B cell (primary cell): ENCODE results near the gene LCN10. TPM values are rescaled to one million over a fixed set of nuclear protein-coding genes. Genes with fewer than 3 reads are reported as not detected.
A peak's percentile ranks its signal among the peaks of the same experiment; 100 is the strongest.

Source experiments
- ATAC-seq: fragments of 200-7000 bp; cut with Tn5 transposase; one replicate; pipeline ENCODE4 v1.10.0; 2021; ENCODE audit warnings: low read depth, mild to moderate bottlenecking, moderate number of reproducible peaks, moderate library complexity
- CTCF ChIA-PET: fragments of 350-600 bp; sonication (Branson Sonifier 250); formaldehyde crosslinking; loops from one replicate; lab custom pipeline; 2021; ENCODE audit warnings: antibody characterized with exemption, inconsistent platforms; lab: Charles Lee
- POLR2A ChIA-PET: fragments of 350-600 bp; sonication (Branson Sonifier 250); formaldehyde crosslinking; loops from one replicate; lab custom pipeline; 2021; ENCODE audit warnings: antibody characterized with exemption; lab: Charles Lee
- DNase-seq: peaks from one replicate; pipeline ENCODE4 v3.0.0; 2013
- H2AFZ ChIP-seq: 2 replicates; pipeline ENCODE4 v1.6.1; 2012; ENCODE audit warnings: mild to moderate bottlenecking, low read depth, low read length; ENCODE audit not compliant: insufficient read depth, poor library complexity, severe bottlenecking
- H3K27ac ChIP-seq, 2 donors: 1 replicate in 1 of 2; 2 replicates in 1 of 2; pipeline ENCODE4 v1.5.1; 2012 to 2013; ENCODE audit warnings: low read length in 2 of 2, mild to moderate bottlenecking in 2 of 2, moderate library complexity in 1 of 2
- H3K27me3 ChIP-seq, 4 experiments: fragments of 200-600 bp in 1 of 4; sonication (generic) in 1 of 4; replicated peaks in 1 of 4; 1 replicate in 2 of 4; 2 replicates in 2 of 4; pipeline versions ENCODE4 v1.6.1 to v1.7.0; 2013 to 2016; ENCODE audit warnings: low read length in 3 of 4, mild to moderate bottlenecking in 2 of 4, mixed read lengths in 1 of 4, moderate library complexity in 1 of 4; ENCODE audit not compliant: insufficient read depth in 4 of 4, control insufficient read depth in 3 of 4; ENCODE audit errors: control extremely low read depth in 1 of 4
- H3K36me3 ChIP-seq, 2 experiments: replicated peaks in 1 of 2; 1 replicate in 1 of 2; 2 replicates in 1 of 2; pipeline versions ENCODE4 v1.6.1 to v1.7.1; 2013; ENCODE audit warnings: low read length in 1 of 2; ENCODE audit not compliant: insufficient read depth in 2 of 2, control insufficient read depth in 1 of 2; ENCODE audit errors: control extremely low read depth in 1 of 2, extremely low read depth in 1 of 2
- H3K4me1 ChIP-seq, 2 donors: fragments of 200-600 bp in 1 of 2; sonication (generic) in 1 of 2; 1 replicate in 1 of 2; 2 replicates in 1 of 2; pipeline versions ENCODE4 v1.5.1 to v1.6.1; 2013 to 2017; ENCODE audit warnings: low read length in 2 of 2; ENCODE audit not compliant: control insufficient read depth in 2 of 2, insufficient read depth in 2 of 2
- H3K4me2 ChIP-seq: replicated peaks from 2 replicates; pipeline ENCODE3; 2012; ENCODE audit warnings: mild to moderate bottlenecking, low read depth, low read length; ENCODE audit not compliant: poor library complexity, severe bottlenecking
- H3K4me3 ChIP-seq, 5 experiments: fragments of 200-600 bp in 1 of 5; sonication (generic) in 1 of 5; 1 replicate in 3 of 5; 2 replicates in 2 of 5; pipeline versions ENCODE4 v1.5.1 to v1.7.0; 2011 to 2016; ENCODE audit warnings: low read length in 4 of 5, mild to moderate bottlenecking in 4 of 5, low read depth in 2 of 5, control low read depth in 1 of 5, moderate library complexity in 1 of 5; ENCODE audit not compliant: insufficient read depth in 1 of 5; ENCODE audit errors: control extremely low read depth in 1 of 5, extremely low read depth in 1 of 5
- H3K79me2 ChIP-seq: fragments of 200-600 bp; sonication (generic); one replicate; pipeline ENCODE4 v1.6.0; 2016; ENCODE audit warnings: low read length; ENCODE audit not compliant: control insufficient read depth, insufficient read depth
- H3K9ac ChIP-seq: fragments of 200-600 bp; sonication (generic); 2 replicates; pipeline ENCODE4 v1.6.1; 2017; ENCODE audit warnings: mild to moderate bottlenecking, low read length, moderate library complexity
- H3K9me3 ChIP-seq, 3 donors: one replicate each; pipeline versions ENCODE4 v1.6.1 to v1.7.1; 2013; ENCODE audit warnings: low read length in 2 of 3; ENCODE audit not compliant: control insufficient read depth in 2 of 3, insufficient read depth in 1 of 3; ENCODE audit errors: control extremely low read depth in 1 of 3
- H4K20me1 ChIP-seq: 2 replicates; pipeline ENCODE4 v1.6.0; 2012; ENCODE audit warnings: mild to moderate bottlenecking, low read length; ENCODE audit not compliant: insufficient read depth, control insufficient read depth, poor library complexity, severe bottlenecking
- H3K27ac Mint-ChIP-seq: one replicate; pipeline ENCODE4 v1.8.0; 2021; ENCODE audit warnings: mixed read lengths
- H3K27me3 Mint-ChIP-seq: one replicate; pipeline ENCODE4 v1.8.0; 2021; ENCODE audit warnings: mixed read lengths
- H3K4me1 Mint-ChIP-seq: one replicate; pipeline ENCODE4 v1.8.0; 2021; ENCODE audit warnings: mixed read lengths
- H3K4me3 Mint-ChIP-seq: one replicate; pipeline ENCODE4 v1.8.0; 2021; ENCODE audit warnings: mixed read lengths
- H3K9me3 Mint-ChIP-seq: one replicate; pipeline ENCODE4 v1.8.0; 2022; ENCODE audit warnings: mixed read lengths; ENCODE audit not compliant: insufficient read depth
- EZH2 ChIP-seq: IDR thresholded peaks from 2 replicates; pipeline ENCODE4 v1.6.1; 2012; ENCODE audit warnings: borderline replicate concordance, low read depth, mild to moderate bottlenecking, moderate library complexity, low read length; ENCODE audit not compliant: insufficient read depth, poor library complexity, severe bottlenecking
- WGBS: methylation state at CpG from one replicate; pipeline ENCODE4 v1.1.5; 2013; ENCODE audit warnings: missing lambda C conversion rate; ENCODE audit not compliant: insufficient coverage; 5-methylcytosine and 5-hydroxymethylcytosine counted together
- intact Hi-C: fragments of 100-400 bp; cut with micrococcal nuclease; formaldehyde crosslinking; loops from one replicate; pipeline ENCODE4 v1.10.0; 2022
- polyA plus RNA-seq: library from polyadenylated mRNA; depleted of rRNA; stranded (reverse); fragments of >200 nt; gene quantifications from 2 replicates; pipeline ENCODE4 v1.2.3, GENCODE V29; 2012
- total RNA-seq, 2 donors: library from RNA; stranded (reverse); fragments of 120-200 nt in 1 of 2; gene quantifications; 1 replicate in 1 of 2; 2 replicates in 1 of 2; pipeline versions ENCODE4 v1.2.3 to v1.2.4, GENCODE V29; 2013 to 2022
- TF ChIP-seq, protein P1 (sequence below): fragments of 200-600 bp; IDR thresholded peaks from one replicate; pipeline ENCODE4 v1.8.0; 2022; ENCODE audit warnings: antibody characterized with exemption, mild to moderate bottlenecking

LCN10 gene
- total and polyA plus RNA-seq, 2 donors (not counting 1 experiment from before 2014, with no cell fraction given), result 76.3 to 93.0 TPM

DNA sequence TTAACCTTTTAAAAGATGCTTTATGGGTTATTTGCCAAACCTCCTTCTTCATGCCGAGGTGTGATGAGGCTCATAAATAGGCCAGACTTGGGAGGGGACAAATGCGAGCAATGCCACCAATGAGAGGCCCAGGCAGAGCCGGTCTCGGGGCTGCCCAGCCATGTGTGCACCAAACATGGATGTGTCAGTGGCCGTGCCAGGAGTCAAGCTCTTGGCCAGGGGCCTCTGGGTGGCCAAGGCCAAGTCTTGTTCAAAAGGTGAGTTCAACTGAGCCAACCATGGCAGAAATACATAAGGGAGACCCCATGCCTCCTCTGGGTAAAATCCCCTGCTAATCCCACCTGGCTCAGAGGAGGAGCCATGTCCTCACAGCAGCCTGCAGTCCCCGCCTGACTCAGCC, 32.5 kb upstream of the LCN10 start:
- peaks cover 0 to 10% (median 6%) of the 10 kb centered on the region in 3 donors for H3K9me3 ChIP-seq
- 97% methylated on average over 6 of the region's 6 CpGs for WGBS

GRCh38 chr9:136774416-136775045, 31.8 kb upstream of the LCN10 start:
- H3K27me3 Mint-ChIP-seq, result peaks cover 25% of the 10 kb centered on the region
- 97% methylated on average over 7 of the region's 12 CpGs for WGBS
- CTCF ChIA-PET, result interaction anchor here (1.2 to 1.8 kb wide), 2 partner anchors 8 to 11 kb away, joined by 3 to 4 read pairs; no protein-coding TSS in a partner anchor
- H3K36me3 ChIP-seq, result no peaks in the 10 kb centered on the region
- H3K9me3 ChIP-seq, result peaks cover 0 to 10% (median 6%) of the 10 kb centered on the region in 3 donors
- H3K4me3 ChIP-seq, result no peak overlapping the region
- H3K4me1 Mint-ChIP-seq, result peaks cover 13% of the 10 kb centered on the region
- H3K4me3 Mint-ChIP-seq, result no peak overlapping the region
- no peak overlapping the region for H3K4me2 ChIP-seq
- TF ChIP-seq, protein P1, sequence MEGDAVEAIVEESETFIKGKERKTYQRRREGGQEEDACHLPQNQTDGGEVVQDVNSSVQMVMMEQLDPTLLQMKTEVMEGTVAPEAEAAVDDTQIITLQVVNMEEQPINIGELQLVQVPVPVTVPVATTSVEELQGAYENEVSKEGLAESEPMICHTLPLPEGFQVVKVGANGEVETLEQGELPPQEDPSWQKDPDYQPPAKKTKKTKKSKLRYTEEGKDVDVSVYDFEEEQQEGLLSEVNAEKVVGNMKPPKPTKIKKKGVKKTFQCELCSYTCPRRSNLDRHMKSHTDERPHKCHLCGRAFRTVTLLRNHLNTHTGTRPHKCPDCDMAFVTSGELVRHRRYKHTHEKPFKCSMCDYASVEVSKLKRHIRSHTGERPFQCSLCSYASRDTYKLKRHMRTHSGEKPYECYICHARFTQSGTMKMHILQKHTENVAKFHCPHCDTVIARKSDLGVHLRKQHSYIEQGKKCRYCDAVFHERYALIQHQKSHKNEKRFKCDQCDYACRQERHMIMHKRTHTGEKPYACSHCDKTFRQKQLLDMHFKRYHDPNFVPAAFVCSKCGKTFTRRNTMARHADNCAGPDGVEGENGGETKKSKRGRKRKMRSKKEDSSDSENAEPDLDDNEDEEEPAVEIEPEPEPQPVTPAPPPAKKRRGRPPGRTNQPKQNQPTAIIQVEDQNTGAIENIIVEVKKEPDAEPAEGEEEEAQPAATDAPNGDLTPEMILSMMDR, result no peak
- TF ChIP-seq EZH2, result no peak
- H4K20me1 ChIP-seq, result no peaks in the 10 kb centered on the region
- H3K27ac Mint-ChIP-seq, result no peak overlapping the region
- H2AFZ ChIP-seq, result no peak overlapping the region
- DNase-seq, result no peak
- no peak overlapping the region for H3K9ac ChIP-seq
- peaks cover 0 to 5% (median 2%) of the 10 kb centered on the region in 4 experiments for H3K27me3 ChIP-seq
- no peak for ATAC-seq
- intact Hi-C loops, result no loop called here
- peaks cover 6% of the 10 kb centered on the region for H3K9me3 Mint-ChIP-seq
- H3K4me1 ChIP-seq, result peaks cover 7 to 11% of the 10 kb centered on the region in 2 donors
- POLR2A ChIA-PET, result no interaction called here
- H3K27ac ChIP-seq, result no peak overlapping the region
- no peaks in the 10 kb centered on the region for H3K79me2 ChIP-seq

More for the DNA sequence above, 32.5 kb upstream of the LCN10 start:
- POLR2A ChIA-PET, result no interaction called here
- H3K4me1 Mint-ChIP-seq, result peaks cover 9% of the 10 kb centered on the region
- H3K4me3 ChIP-seq, result no peak overlapping the region
- CTCF ChIA-PET, result interaction anchor here (1.2 to 1.8 kb wide), 2 partner anchors 9 to 10 kb away, joined by 3 to 4 read pairs; no protein-coding TSS in a partner anchor
- H3K27ac ChIP-seq, result no peak overlapping the region
- no peaks in the 10 kb centered on the region for H4K20me1 ChIP-seq
- no peak for ATAC-seq
- DNase-seq, result no peak
- peaks cover 25% of the 10 kb centered on the region for H3K27me3 Mint-ChIP-seq
- H3K4me2 ChIP-seq, result no peak overlapping the region
- TF ChIP-seq EZH2, result no peak
- TF ChIP-seq, protein P1, result no peak
- no peaks in the 10 kb centered on the region for H3K79me2 ChIP-seq
- intact Hi-C loops, result no loop called here
- peaks cover 6% of the 10 kb centered on the region for H3K9me3 Mint-ChIP-seq
- no peak overlapping the region for H3K4me3 Mint-ChIP-seq
- no peak overlapping the region for H3K9ac ChIP-seq
- peak overlapping the region; percentile 32 for H3K27ac Mint-ChIP-seq
- H3K27me3 ChIP-seq, result peaks cover 0 to 5% (median 2%) of the 10 kb centered on the region in 4 experiments
- H3K4me1 ChIP-seq, result peaks cover 7% of the 10 kb centered on the region in 2 donors
- no peak overlapping the region for H2AFZ ChIP-seq
- H3K36me3 ChIP-seq, result no peaks in the 10 kb centered on the region
